HCT116 (cell line): ENCODE measurements around the gene ANKRD44.

ENCODE experiments used
- JUND ChIP-seq: IDR thresholded peaks from 2 replicates; pipeline ENCODE4 v1.6.1; 2012
- POLR2A ChIP-seq: IDR thresholded peaks from 2 replicates; pipeline ENCODE4 v1.7.0; 2011; ENCODE audit warnings: borderline replicate concordance; ENCODE audit not compliant: insufficient read depth, insufficient read length; ENCODE audit errors: extremely low read depth
- POLR2AphosphoS5 ChIP-seq: IDR thresholded peaks from 2 replicates; pipeline ENCODE4 v1.6.1; 2011; ENCODE audit warnings: mild to moderate bottlenecking, low read depth, low read length, moderate library complexity
- RAD21 ChIP-seq: IDR thresholded peaks from 2 replicates; pipeline ENCODE4 v1.6.1; 2012; ENCODE audit warnings: low read depth, mild to moderate bottlenecking
- SRF ChIP-seq: IDR thresholded peaks from 2 replicates; pipeline ENCODE4 v1.6.1; 2012; ENCODE audit warnings: low read depth
- TCF7L2 ChIP-seq: IDR thresholded peaks from 2 replicates; pipeline ENCODE4 v1.7.0; 2011; ENCODE audit warnings: borderline replicate concordance, inconsistent platforms; ENCODE audit not compliant: insufficient read depth, insufficient read length; ENCODE audit errors: extremely low read depth
- YY1 ChIP-seq: IDR thresholded peaks from 2 replicates; pipeline ENCODE4 v1.6.1; 2011; ENCODE audit warnings: low read length, low read depth, moderate library complexity, mild to moderate bottlenecking; ENCODE audit not compliant: insufficient replicate concordance; ENCODE audit errors: extremely low read depth
- TF ChIP-seq, protein P1 (sequence below), 3 experiments: fragments of 200-600 bp in 1 of 3; sonication (generic) in 1 of 3; IDR thresholded peaks in 2 of 3; conservative IDR thresholded peaks in 1 of 3; 2 replicates each; pipeline ENCODE4 v1.5.1; 2012 to 2017; ENCODE audit warnings: low read depth in 2 of 3, low read length in 2 of 3, antibody characterized with exemption in 1 of 3, borderline replicate concordance in 1 of 3, control low read depth in 1 of 3, mild to moderate bottlenecking in 1 of 3, mixed read lengths in 1 of 3, mixed run types in 1 of 3, moderate library complexity in 1 of 3; ENCODE audit not compliant: insufficient read depth in 1 of 3
- TF ChIP-seq, protein P2 (sequence below): IDR thresholded peaks from 2 replicates; pipeline ENCODE4 v1.6.1; 2011; ENCODE audit warnings: mild to moderate bottlenecking, low read length, moderate library complexity; ENCODE audit not compliant: insufficient replicate concordance; ENCODE audit errors: extremely low read depth

DNA sequence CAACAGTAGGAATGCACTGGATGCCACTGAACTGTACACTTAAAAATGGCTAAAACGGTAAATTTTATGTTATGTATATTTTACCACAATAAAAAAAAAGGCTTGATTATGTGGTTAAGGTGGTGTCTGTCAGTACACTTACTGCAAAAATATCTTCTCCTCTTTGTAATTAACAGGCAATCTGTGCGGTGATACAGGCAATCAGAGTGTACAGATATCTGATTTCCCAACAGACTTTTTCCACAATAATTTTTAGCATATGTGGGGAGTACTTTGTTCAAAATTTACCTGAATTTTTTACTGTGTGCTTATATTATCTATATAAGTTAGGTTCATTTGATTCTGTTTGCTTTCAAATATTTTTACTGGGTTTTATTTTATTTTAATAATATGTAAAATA lies 209.1 kb downstream of the ANKRD44 start:
- TF ChIP-seq JUND (no peak), SRF (no peak), RAD21 (no peak), YY1 (no peak), POLR2A (no peak), POLR2AphosphoS5 (no peak), TCF7L2 (no peak)
- TF ChIP-seq, protein P1, sequence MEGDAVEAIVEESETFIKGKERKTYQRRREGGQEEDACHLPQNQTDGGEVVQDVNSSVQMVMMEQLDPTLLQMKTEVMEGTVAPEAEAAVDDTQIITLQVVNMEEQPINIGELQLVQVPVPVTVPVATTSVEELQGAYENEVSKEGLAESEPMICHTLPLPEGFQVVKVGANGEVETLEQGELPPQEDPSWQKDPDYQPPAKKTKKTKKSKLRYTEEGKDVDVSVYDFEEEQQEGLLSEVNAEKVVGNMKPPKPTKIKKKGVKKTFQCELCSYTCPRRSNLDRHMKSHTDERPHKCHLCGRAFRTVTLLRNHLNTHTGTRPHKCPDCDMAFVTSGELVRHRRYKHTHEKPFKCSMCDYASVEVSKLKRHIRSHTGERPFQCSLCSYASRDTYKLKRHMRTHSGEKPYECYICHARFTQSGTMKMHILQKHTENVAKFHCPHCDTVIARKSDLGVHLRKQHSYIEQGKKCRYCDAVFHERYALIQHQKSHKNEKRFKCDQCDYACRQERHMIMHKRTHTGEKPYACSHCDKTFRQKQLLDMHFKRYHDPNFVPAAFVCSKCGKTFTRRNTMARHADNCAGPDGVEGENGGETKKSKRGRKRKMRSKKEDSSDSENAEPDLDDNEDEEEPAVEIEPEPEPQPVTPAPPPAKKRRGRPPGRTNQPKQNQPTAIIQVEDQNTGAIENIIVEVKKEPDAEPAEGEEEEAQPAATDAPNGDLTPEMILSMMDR (IDR thresholded peaks at IDR 0.05 in 2 of 3, conservative IDR thresholded peaks at IDR 0.05 in 1 of 3; ENCODE audit: borderline replicate concordance in 1 of 3, insufficient read depth in 1 of 3, low read depth in 2 of 3, low read length in 2 of 3), result no peak
- TF ChIP-seq, protein P2, sequence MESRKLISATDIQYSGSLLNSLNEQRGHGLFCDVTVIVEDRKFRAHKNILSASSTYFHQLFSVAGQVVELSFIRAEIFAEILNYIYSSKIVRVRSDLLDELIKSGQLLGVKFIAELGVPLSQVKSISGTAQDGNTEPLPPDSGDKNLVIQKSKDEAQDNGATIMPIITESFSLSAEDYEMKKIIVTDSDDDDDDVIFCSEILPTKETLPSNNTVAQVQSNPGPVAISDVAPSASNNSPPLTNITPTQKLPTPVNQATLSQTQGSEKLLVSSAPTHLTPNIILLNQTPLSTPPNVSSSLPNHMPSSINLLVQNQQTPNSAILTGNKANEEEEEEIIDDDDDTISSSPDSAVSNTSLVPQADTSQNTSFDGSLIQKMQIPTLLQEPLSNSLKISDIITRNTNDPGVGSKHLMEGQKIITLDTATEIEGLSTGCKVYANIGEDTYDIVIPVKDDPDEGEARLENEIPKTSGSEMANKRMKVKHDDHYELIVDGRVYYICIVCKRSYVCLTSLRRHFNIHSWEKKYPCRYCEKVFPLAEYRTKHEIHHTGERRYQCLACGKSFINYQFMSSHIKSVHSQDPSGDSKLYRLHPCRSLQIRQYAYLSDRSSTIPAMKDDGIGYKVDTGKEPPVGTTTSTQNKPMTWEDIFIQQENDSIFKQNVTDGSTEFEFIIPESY, result no peak
